SK-N-MC (cell line): Measurements from ENCODE around the gene RGMA.

ENCODE experiments used
- EZH2 ChIP-seq: fragments of 200-600 bp; sonication (generic); IDR thresholded peaks from one replicate; pipeline ENCODE4 v1.6.1; 2017; ENCODE audit warnings: antibody characterized with exemption
- POLR2AphosphoS5 ChIP-seq: IDR thresholded peaks from 2 replicates; pipeline ENCODE4 v1.6.1; 2012; ENCODE audit warnings: mild to moderate bottlenecking, low read depth, low read length, borderline replicate concordance

GRCh38 chr15:92989470-92989869, 99.5 kb downstream of the RGMA start:
- TF ChIP-seq POLR2AphosphoS5 (no peak), EZH2 (no peak)
